Hematopoietic multipotent progenitor cell treated with erythropoietin and hydrocortisone succinate and interleukin-3 and kit ligand, for 17 days (in vitro differentiated cells): ENCODE results near the gene ITPR2.

ENCODE experiments used
- DNase-seq: peaks from one replicate; pipeline ENCODE4 v3.0.0-alpha.2; 2015; ENCODE audit warnings: low spot score

ITPR2 gene

GRCh38 chr12:26512213-26512612 lies 320.8 kb downstream of the ITPR2 start:
- DNase-seq: no peak

GRCh38 chr12:26510354-26510674 lies 322.7 kb downstream of the ITPR2 start:
- DNase-seq: no peak

- no peak for DNase-seq
These were observed 325.4 kb downstream of the ITPR2 start for GRCh38 chr12:26507613-26508012.

GRCh38 chr12:26499979-26500640 lies 332.9 kb downstream of the ITPR2 start:
- no peak for DNase-seq

GRCh38 chr12:26496170-26496569 lies 336.8 kb downstream of the ITPR2 start:
- DNase-seq: no peak

- DNase-seq: no peak
These were observed 339.3 kb downstream of the ITPR2 start for GRCh38 chr12:26493656-26494055.

- no peak for DNase-seq
These were observed 340.6 kb downstream of the ITPR2 start for GRCh38 chr12:26492406-26492805.

GRCh38 chr12:26489908-26490307 lies 343.1 kb downstream of the ITPR2 start:
- DNase-seq: no peak

GRCh38 chr12:26488351-26488750 lies 344.6 kb downstream of the ITPR2 start:
- no peak for DNase-seq

GRCh38 chr12:26473291-26473690 lies 359.7 kb downstream of the ITPR2 start:
- no peak for DNase-seq

GRCh38 chr12:26471560-26471959 lies 361.4 kb downstream of the ITPR2 start:
- no peak for DNase-seq

GRCh38 chr12:26469421-26470180 lies 363.4 kb downstream of the ITPR2 start:
- no peak for DNase-seq

GRCh38 chr12:26467351-26467750 lies 365.6 kb downstream of the ITPR2 start:
- no peak for DNase-seq

- no peak for DNase-seq
These were observed 366.3 kb downstream of the ITPR2 start for GRCh38 chr12:26466726-26467125.

GRCh38 chr12:26465419-26466097 lies 367.4 kb downstream of the ITPR2 start:
- DNase-seq: no peak

GRCh38 chr12:26461776-26462175 lies 371.2 kb downstream of the ITPR2 start:
- no peak for DNase-seq

- DNase-seq: no peak
These were observed 372.6 kb downstream of the ITPR2 start for GRCh38 chr12:26460361-26460760.

GRCh38 chr12:26455936-26456574 lies 376.9 kb downstream of the ITPR2 start:
- no peak for DNase-seq

- no peak for DNase-seq
These were observed 379.7 kb downstream of the ITPR2 start for GRCh38 chr12:26453246-26453645.

- DNase-seq: no peak
These were observed 380.5 kb downstream of the ITPR2 start for GRCh38 chr12:26452511-26452910.

- DNase-seq: no peak
These were observed 381.2 kb downstream of the ITPR2 start for GRCh38 chr12:26451763-26452162.

- no peak for DNase-seq
These were observed 387.1 kb downstream of the ITPR2 start for GRCh38 chr12:26445909-26446308.

GRCh38 chr12:26443309-26443708 lies 389.7 kb downstream of the ITPR2 start:
- no peak for DNase-seq
